Epithelial cell of esophagus (primary cell): ENCODE data around the gene ZBTB47.

Experiments used
- DNase-seq: peaks from one replicate; pipeline ENCODE4 v3.0.0; 2010; ENCODE audit warnings: low read depth
- H3K4me3 ChIP-seq: 2 replicates; pipeline ENCODE4 v1.5.1; 2011; ENCODE audit warnings: mild to moderate bottlenecking, low read length, control low read depth
- TF ChIP-seq, protein P1 (sequence below): IDR thresholded peaks from 2 replicates; pipeline ENCODE4 v1.5.1; 2011; ENCODE audit warnings: low read depth, mild to moderate bottlenecking, low read length, control low read depth, inconsistent platforms; ENCODE audit not compliant: insufficient read depth; ENCODE audit errors: missing control alignments

Gene ZBTB47

DNA sequence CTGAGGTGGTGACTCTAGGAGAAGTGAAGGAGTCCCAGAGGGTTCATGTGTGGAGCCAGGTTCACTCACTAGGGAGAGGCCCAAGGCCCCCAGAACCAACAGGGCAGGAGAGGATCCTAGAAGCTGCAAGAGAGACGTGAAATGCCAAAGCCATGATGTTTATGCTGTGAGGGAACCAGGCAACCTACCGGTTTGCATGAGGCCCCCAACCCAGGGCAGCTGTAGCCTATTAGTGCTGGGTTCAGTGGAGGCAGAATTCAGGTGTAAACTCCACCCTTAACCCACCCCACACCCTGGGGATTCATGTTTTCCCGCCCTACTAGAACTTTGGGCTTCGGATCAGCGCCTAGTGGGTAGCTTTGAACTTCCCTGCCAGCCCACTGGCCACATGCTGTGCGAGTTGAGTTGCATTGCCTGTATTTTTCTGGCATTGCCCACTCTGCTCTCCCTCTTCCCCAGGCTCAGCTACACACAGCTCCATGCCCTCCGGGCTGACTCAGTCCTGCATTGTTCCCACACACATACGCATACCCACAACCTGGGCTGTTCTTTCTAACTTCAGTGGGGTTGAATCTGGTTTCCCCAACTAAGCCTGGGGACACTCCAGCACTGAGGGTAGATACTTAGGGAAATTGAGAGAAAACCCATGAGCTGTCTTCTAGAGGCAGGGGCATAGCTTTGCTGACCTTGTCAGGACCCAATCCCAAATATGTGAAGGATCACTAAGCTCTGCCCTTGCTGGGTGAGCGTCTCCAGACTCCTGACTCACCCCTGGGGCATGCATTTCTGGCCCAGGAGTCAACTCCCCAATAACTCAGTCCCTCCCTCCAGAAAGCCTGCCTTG is 2.0 kb upstream of the ZBTB47 start:
- no peak overlapping the region for H3K4me3 ChIP-seq
- DNase-seq, result peak; percentile 67
- TF ChIP-seq, protein P1, sequence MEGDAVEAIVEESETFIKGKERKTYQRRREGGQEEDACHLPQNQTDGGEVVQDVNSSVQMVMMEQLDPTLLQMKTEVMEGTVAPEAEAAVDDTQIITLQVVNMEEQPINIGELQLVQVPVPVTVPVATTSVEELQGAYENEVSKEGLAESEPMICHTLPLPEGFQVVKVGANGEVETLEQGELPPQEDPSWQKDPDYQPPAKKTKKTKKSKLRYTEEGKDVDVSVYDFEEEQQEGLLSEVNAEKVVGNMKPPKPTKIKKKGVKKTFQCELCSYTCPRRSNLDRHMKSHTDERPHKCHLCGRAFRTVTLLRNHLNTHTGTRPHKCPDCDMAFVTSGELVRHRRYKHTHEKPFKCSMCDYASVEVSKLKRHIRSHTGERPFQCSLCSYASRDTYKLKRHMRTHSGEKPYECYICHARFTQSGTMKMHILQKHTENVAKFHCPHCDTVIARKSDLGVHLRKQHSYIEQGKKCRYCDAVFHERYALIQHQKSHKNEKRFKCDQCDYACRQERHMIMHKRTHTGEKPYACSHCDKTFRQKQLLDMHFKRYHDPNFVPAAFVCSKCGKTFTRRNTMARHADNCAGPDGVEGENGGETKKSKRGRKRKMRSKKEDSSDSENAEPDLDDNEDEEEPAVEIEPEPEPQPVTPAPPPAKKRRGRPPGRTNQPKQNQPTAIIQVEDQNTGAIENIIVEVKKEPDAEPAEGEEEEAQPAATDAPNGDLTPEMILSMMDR, result no peak

DNA sequence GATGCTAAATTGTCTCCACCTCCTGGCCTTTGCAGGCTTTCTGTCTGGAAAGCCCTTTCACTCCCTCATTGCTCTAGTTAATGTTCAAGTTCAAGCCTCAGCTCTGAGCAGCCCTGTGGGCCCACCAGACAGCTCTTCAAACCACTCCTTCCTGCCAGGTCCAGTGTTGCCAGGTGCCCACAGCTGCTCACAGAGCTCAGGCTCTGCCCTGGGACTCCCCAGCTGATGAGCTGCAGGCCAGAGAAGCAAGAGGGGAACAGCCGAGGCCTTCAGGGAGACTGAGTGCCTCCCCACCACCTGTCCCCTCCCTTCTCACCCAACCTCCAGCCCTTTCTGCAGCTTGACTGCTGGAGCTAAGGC is 1.3 kb upstream of the ZBTB47 start:
- DNase-seq, result no peak
- H3K4me3 ChIP-seq, result no peak overlapping the region
- TF ChIP-seq, protein P1, result no peak

DNA sequence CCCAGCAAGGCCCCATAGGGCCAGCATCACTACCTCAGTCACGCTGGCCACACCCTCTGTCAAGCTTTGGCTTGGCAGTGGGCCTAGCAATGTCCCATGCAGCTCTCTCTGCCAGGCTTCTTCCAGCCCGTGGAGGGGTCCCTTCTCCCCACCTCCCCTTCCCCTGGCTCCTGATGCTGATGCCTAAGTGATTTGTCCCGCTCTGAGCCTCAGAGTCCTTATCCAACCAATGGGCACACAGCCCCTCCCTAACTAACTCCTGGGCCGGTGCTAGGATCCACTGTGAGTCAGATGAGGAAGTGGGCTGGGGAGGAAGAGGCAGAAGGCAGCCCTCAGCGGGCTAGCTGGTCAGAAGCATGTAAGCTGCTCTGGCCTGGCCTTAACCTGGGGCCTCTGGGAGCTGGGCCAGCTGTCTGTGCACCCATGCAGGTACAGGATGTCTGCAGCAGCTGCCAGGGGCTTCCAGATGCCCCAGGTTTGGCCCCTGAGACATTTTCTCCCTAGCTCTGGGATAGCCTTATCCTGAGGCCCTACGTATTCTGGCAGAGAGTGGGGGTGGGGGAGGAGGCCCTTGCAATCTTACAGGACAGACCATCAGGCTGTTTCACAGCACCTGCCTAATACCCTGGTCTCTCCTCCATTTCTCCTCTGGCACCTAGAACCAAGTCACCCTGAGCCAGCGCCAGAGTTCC is 740 bp upstream of the ZBTB47 start:
- peak; percentile 86 for DNase-seq

DNA sequence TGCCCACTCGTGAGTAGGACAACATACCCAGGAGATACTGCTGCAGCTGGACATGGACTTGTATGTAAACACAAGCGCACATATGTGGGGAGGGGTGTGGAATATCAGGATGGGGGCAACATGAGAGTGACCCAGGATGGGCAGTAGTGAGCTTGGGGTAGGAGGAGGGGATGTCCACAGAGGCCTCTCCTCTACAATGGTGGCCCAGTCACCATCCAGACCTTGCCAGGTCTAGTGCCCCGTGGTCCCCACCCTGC is 266 bp upstream of the ZBTB47 start:
- H3K4me3 ChIP-seq, result peak overlapping the region; percentile 76
- TF ChIP-seq, protein P1, result no peak
- DNase-seq, result no peak

More for the DNA sequence above, 740 bp upstream of the ZBTB47 start:
- TF ChIP-seq, protein P1, result no peak
- peak overlapping the region; percentile 76 for H3K4me3 ChIP-seq

DNA sequence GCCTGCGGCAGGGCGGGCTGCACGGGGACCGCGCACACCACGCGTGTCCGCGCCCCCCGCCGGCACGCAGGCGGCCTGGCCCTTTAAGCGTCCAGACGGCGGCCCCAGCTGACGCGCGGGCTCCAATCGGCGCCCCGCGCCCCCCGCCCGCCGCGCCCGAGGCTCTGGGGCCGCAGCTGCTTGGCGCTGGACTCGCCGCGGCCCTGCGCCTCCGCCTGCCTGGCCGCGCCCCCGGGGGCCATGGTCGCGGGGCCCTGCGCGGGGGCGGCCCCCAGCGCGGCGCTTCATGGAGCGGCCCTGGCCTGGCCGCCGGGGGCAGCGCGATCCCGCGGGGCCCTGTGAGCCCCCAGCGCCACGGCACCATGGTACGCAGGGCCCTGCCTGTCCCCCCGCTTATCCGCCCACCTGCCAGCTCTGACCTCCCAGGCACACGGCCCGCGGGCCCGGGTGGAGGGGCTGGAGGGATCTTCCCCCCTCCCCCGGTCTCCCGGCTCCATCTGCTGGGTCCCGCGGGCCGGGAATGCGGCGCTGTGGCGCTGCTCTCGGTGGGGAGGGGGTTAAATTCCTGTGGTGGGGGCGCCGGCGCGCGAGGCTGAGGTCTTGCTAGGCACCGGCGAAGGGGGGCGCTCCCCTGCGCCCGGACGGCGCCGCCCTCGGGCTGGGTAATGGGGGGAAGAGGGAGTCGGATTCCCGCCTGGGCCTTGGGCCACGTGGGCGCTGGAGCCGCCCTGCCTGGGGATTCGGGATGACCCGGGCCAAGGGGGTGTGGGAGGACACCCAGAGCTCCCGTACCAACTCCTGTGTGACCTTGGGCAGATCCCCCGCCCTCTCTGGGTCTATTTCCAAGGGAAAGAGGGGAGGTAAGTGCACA is 1.1 kb downstream of the ZBTB47 start:
- H3K4me3 ChIP-seq, result peak overlapping the region; percentile 76
- DNase-seq, result peak; percentile 24
- TF ChIP-seq, protein P1, result no peak

DNA sequence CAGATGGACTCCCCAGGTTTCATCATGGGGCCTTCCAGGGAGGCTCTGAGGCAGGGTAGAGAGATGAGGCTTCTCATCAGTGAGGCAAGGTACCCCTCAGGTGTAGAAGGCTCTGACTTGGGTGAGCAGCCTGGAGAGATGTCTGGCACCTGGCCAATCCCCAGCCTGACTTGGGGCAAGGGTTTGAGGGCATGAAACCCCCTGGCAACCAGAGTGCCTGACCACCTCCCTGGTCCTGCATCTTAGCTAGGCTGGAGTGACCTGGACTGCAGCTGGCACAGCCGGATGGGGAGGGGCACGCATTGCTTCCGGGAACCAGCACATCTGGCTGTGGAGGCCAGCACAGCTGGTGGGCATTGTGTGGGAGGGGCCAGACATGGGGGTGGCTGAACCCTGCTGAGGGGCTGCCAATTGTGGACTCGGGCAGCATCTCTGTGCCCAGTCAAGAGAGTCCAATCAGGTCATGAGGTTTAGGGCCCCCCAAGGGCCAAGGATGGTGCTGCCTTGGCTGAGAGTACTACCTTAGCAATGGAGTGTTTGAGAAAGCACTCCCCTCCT is 1.9 kb downstream of the ZBTB47 start:
- TF ChIP-seq, protein P1, result no peak
- peak overlapping the region; percentile 76 for H3K4me3 ChIP-seq
- DNase-seq, result no peak
